ENCODE results near the gene SEC16B. TPM values are rescaled to one million over a fixed set of nuclear protein-coding genes. Genes with fewer than 3 reads are reported as not detected.

SEC16B gene
- total RNA-seq, 1 donor from 2014 or later, result 0.64 TPM

DNA sequence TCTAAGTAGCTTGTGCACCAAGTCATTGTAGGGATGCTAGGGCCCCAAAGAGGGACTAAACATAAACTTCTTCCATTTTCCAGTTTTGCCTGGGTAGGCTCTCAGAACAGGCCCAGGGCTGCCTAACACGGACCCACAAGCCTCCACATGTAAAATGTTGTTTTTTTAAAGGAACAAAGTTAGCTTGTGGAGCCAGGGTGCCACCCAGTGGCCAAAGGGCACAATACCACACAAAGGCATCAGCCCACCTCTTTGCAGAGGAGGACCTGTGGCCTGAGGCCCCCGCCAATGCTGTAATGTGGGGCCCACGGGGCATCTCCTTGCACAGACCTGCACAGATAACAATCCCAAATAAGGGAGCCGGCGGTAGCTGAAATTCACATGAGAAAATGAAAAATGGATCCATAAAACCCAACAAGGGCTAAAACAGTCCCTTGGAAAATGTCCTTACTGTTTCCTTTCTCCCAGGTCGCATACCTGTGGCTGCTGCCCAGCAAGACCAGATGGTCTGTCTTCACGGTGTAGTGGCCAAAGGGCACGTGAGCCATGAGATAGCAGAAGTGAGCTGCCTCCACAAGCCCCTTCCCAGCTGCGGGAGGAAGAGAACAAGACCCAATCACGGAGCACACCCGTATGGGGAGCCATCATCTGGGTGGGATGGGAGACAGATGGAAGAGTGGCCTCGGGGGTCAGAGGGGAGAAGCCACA is 23.8 kb downstream of the SEC16B start:
- no peak overlapping the region for H3K4me3 Mint-ChIP-seq (ENCODE audit: unreplicated experiment)
- H3K4me1 Mint-ChIP-seq (ENCODE audit: unreplicated experiment), result peaks cover 3% of the 10 kb centered on the region
- TF ChIP-seq, protein P1, sequence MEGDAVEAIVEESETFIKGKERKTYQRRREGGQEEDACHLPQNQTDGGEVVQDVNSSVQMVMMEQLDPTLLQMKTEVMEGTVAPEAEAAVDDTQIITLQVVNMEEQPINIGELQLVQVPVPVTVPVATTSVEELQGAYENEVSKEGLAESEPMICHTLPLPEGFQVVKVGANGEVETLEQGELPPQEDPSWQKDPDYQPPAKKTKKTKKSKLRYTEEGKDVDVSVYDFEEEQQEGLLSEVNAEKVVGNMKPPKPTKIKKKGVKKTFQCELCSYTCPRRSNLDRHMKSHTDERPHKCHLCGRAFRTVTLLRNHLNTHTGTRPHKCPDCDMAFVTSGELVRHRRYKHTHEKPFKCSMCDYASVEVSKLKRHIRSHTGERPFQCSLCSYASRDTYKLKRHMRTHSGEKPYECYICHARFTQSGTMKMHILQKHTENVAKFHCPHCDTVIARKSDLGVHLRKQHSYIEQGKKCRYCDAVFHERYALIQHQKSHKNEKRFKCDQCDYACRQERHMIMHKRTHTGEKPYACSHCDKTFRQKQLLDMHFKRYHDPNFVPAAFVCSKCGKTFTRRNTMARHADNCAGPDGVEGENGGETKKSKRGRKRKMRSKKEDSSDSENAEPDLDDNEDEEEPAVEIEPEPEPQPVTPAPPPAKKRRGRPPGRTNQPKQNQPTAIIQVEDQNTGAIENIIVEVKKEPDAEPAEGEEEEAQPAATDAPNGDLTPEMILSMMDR (IDR thresholded peaks at IDR 0.05), result peak; percentile 84
- H3K36me3 Mint-ChIP-seq (ENCODE audit: unreplicated experiment), result no peaks in the 10 kb centered on the region
- peak; percentile 84 for DNase-seq (ENCODE audit: extremely low spot score, unreplicated experiment)
- peaks cover 7% of the 10 kb centered on the region for H3K27me3 Mint-ChIP-seq (ENCODE audit: unreplicated experiment)
- no peaks in the 10 kb centered on the region for H3K9me3 Mint-ChIP-seq (ENCODE audit: unreplicated experiment)
- no peak overlapping the region for H3K27ac Mint-ChIP-seq (ENCODE audit: unreplicated experiment)

DNA sequence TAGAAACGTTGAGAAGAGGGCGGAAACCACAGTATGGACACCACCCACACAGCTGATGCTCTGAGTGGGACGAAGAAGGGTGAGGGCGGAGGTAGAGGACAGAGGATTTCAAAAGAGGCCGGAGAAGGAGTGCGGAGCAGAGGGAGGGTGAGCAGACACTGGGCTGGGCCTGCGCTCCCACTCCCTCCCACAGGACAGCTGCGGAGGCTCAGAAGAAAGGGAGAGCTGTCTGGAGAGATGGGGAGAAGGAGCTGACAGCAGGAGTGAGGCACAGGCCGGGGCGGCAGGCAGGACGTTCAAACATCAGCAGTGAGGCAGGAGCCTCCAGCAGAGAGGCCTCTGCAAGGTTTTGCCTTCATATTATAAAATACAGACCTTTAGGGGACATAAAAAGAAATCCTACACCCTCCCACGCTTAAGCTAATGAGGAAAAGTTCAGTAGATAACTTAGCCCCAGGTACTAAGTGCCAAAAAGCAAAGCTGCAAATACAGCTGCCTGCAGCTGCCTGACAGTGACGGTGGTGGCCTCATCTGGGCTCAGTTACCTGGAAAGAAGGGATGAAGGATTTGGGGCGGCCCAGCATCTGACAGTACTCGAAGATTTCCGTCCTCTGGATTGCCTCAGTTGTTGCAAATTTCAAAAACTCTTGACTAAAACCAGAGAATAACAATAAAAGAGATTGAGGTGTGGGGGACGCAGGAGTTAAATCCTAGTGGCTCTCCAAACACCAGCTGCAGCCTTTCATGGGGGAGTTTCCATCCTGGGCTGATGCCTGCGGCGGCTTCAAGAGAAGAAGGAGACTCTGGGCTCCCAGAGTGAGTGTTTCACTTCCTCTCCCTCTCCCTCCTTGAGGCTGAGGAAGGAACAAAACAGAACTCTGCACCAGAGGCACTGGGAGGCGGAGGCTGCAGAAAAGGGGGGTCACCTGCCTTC is 25.6 kb downstream of the SEC16B start:
- Mint-ChIP-seq H3K4me1 (ENCODE audit: unreplicated experiment) (peaks cover 3% of the 10 kb centered on the region), H3K27me3 (ENCODE audit: unreplicated experiment) (peaks cover 7% of the 10 kb centered on the region), H3K36me3 (ENCODE audit: unreplicated experiment) (no peaks in the 10 kb centered on the region), H3K4me3 (ENCODE audit: unreplicated experiment) (no peak overlapping the region), H3K27ac (ENCODE audit: unreplicated experiment) (no peak overlapping the region), H3K9me3 (ENCODE audit: unreplicated experiment) (no peaks in the 10 kb centered on the region)
- DNase-seq (ENCODE audit: extremely low spot score, unreplicated experiment), result peak; percentile 75
- TF ChIP-seq, protein P1 (IDR thresholded peaks at IDR 0.05), result no peak

DNA sequence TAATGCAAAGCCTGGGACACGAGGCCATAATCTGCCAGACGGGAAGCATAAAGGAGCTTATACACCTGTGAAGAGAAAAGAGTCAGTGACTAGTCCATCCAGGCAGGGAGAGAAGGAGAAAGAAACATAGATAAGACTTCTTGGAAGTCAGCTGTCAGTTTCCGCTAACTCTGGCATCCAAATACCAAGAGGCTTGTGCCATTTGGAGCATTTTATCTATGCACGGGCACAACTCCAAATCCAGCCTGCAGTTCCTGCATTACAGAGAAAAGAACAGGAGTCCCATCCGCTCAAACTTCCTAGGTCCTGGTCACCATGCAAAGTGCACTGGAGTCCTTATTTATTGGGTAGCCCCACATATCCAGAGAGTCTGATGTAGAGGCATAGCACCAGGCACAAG is 27.9 kb downstream of the SEC16B start:
- peaks cover 2% of the 10 kb centered on the region for H3K4me1 Mint-ChIP-seq (ENCODE audit: unreplicated experiment)
- DNase-seq (ENCODE audit: extremely low spot score, unreplicated experiment), result no peak
- H3K27ac Mint-ChIP-seq (ENCODE audit: unreplicated experiment), result no peak overlapping the region
- no peak overlapping the region for H3K4me3 Mint-ChIP-seq (ENCODE audit: unreplicated experiment)
- no peaks in the 10 kb centered on the region for H3K9me3 Mint-ChIP-seq (ENCODE audit: unreplicated experiment)
- peaks cover 7% of the 10 kb centered on the region for H3K27me3 Mint-ChIP-seq (ENCODE audit: unreplicated experiment)
- TF ChIP-seq, protein P1 (IDR thresholded peaks at IDR 0.05), result no peak
- H3K36me3 Mint-ChIP-seq (ENCODE audit: unreplicated experiment), result no peaks in the 10 kb centered on the region

DNA sequence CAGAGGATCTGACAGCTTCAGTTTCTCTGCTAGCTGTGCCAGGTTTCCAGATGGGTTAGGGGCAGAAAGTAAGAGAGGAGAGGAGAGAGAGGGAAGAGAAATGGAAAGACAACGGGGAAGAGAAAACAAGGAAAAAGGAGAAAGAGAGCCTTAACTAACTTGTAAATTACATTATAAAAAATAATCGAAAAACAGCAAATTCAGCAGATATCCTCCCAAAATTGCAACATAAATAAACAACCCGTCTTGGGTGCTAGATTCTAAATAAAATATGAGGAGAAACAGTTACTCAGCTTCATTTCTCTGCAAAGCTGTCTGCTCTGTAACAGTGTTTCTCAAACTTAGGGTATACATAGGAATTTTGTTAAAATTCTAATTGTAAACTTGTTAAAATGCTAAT is 29.2 kb downstream of the SEC16B start:
- Mint-ChIP-seq H3K27ac (ENCODE audit: unreplicated experiment) (no peak overlapping the region), H3K4me1 (ENCODE audit: unreplicated experiment) (no peaks in the 10 kb centered on the region), H3K27me3 (ENCODE audit: unreplicated experiment) (peaks cover 7% of the 10 kb centered on the region), H3K36me3 (ENCODE audit: unreplicated experiment) (no peaks in the 10 kb centered on the region), H3K4me3 (ENCODE audit: unreplicated experiment) (no peak overlapping the region), H3K9me3 (ENCODE audit: unreplicated experiment) (no peaks in the 10 kb centered on the region)
- TF ChIP-seq, protein P1 (IDR thresholded peaks at IDR 0.05), result no peak
- DNase-seq (ENCODE audit: extremely low spot score, unreplicated experiment), result no peak

DNA sequence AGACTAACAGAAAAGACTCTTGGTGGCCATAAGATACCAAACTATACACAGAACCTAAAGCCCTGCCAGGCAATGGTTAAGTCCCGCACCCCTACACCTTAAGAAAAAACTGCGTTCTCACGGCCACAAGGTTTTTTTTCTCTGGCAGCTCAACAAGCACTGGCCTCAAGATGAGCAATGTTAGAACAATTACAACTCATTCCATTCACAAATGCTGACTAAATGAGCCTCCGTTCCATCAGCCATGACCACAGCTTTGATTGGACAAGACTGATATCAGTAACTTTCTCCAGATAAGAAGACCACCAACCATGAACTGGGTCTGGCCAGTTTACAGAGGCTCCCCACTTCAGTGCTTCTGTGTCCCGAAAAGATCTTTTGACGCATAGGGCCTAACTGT is 31.9 kb downstream of the SEC16B start:
- Mint-ChIP-seq H3K36me3 (ENCODE audit: unreplicated experiment) (no peaks in the 10 kb centered on the region), H3K9me3 (ENCODE audit: unreplicated experiment) (no peaks in the 10 kb centered on the region), H3K27ac (ENCODE audit: unreplicated experiment) (no peak overlapping the region), H3K4me1 (ENCODE audit: unreplicated experiment) (no peaks in the 10 kb centered on the region), H3K4me3 (ENCODE audit: unreplicated experiment) (no peak overlapping the region), H3K27me3 (ENCODE audit: unreplicated experiment) (peaks cover 7% of the 10 kb centered on the region)
- TF ChIP-seq, protein P1 (IDR thresholded peaks at IDR 0.05), result no peak
- DNase-seq (ENCODE audit: extremely low spot score, unreplicated experiment), result no peak
